ENCODE measurements around the gene SIGLEC11.

Gene SIGLEC11

DNA sequence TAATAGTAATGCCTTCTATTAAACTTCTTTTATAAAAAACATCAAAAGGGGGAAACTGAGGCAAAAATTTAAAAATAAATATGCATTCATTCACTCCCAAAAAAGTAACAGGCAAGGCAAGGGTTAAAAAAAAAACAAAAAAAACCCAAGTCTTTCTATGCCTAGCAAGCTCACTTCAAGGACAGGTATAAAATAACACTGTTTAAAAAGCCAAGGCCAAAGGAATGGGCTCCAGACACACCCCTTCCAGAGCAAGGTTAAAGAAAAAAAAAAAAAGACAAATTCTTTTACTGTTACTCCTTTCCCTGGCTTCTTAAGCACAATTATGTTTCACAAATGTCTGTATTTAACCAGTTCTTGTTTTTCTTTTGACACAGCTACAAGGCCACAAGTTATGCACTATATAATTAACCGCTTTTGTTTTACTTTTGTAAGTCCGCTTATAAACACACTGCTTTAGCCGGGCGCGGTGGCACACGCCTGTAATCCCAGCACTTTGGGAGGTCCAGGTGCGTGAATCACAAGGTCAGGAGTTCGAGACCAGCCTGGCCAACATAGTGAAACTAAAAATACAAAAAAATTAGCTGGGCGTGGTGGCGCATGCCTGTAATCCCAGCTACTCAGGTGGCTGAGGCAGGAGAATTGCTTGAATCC lies 3.6 kb downstream of the SIGLEC11 start:
- no peak for DNase-seq (ENCODE audit: low read depth)
- H3K4me3 ChIP-seq (ENCODE audit: control insufficient read depth, low read depth, low read length) = no peak overlapping the region
- TF ChIP-seq, protein P1, sequence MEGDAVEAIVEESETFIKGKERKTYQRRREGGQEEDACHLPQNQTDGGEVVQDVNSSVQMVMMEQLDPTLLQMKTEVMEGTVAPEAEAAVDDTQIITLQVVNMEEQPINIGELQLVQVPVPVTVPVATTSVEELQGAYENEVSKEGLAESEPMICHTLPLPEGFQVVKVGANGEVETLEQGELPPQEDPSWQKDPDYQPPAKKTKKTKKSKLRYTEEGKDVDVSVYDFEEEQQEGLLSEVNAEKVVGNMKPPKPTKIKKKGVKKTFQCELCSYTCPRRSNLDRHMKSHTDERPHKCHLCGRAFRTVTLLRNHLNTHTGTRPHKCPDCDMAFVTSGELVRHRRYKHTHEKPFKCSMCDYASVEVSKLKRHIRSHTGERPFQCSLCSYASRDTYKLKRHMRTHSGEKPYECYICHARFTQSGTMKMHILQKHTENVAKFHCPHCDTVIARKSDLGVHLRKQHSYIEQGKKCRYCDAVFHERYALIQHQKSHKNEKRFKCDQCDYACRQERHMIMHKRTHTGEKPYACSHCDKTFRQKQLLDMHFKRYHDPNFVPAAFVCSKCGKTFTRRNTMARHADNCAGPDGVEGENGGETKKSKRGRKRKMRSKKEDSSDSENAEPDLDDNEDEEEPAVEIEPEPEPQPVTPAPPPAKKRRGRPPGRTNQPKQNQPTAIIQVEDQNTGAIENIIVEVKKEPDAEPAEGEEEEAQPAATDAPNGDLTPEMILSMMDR (conservative IDR thresholded peaks at IDR 0.05; ENCODE audit: control insufficient read depth, insufficient read depth, low read depth, low read length) = no peak

DNA sequence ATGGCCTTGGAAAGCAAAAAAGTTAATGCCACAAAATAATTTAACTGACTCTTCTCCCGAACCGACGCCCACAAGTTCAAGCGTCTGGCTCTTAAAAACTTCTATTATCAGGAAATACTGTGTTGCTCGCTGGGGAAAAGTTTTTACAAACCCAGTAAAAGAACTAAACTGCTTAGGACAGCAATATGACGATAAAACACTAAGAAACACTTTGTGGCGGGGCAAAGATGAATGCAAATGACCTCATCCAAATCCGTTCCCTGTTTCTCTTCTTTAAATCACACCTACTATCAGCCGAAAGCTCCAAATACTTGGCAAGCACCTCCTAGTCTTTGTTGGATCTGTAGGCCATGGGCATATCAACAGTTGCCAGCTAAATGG lies 4.9 kb downstream of the SIGLEC11 start:
- H3K4me3 ChIP-seq (ENCODE audit: control insufficient read depth, low read depth, low read length) = no peak overlapping the region
- no peak for DNase-seq (ENCODE audit: low read depth)
- TF ChIP-seq, protein P1 (conservative IDR thresholded peaks at IDR 0.05; ENCODE audit: control insufficient read depth, insufficient read depth, low read depth, low read length) = no peak

DNA sequence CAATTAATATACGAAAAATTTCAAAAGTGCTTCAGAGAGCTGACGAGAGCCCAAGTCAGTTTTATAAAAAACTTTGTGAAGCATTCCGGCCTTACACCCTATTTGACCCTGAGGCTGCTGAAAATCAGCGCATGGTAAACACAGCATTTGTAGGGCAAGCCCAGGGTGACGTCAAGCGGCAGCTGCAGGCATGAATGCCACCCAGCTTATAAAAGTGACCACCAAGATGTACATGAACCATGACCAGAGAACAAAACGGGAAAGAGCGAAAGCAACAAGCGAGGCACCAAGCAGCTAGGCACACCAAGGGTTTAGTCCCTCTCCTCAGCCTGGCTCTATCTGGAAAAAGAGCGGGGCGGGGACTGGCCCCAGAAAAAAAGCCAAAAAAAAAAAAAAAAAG lies 6.0 kb downstream of the SIGLEC11 start:
- no peak overlapping the region for H3K4me3 ChIP-seq (ENCODE audit: control insufficient read depth, low read depth, low read length)
- DNase-seq (ENCODE audit: low read depth) = no peak
- TF ChIP-seq, protein P1 (conservative IDR thresholded peaks at IDR 0.05; ENCODE audit: control insufficient read depth, insufficient read depth, low read depth, low read length) = no peak

DNA sequence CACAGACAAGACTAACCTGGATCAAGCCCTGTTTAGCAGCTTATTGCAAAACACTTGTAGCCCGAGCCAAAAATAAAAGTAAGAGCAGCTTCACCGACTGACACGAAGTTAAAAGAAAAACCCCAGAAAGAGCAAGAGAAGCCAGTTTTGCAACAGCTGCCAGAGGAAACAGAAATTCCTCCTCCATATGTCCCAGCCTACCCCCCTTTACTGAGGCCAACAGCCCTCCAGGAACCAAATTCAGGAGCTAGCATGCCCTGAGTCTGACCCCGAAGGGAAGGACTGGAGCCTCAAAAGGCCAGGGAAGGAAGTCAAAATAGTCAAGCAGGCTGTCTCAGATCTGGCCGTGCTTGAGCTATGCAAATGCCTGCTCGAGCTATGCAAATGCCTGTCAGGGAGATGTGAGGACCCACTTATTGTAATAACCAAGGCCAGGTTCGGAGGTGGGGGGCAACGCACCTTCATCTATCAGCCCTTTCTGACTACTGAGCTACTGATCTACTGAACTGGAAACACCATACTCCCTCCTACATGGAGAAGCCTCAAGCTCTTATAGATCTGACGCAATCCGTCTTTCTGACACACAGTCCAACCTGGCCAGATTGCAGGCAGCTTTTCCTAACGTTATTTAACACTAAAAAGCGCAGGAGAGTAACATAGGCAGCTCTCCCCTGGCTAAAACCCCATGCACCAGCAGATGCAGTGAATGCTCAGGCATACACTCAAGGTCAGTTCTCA lies 6.7 kb downstream of the SIGLEC11 start:
- TF ChIP-seq, protein P1 (conservative IDR thresholded peaks at IDR 0.05; ENCODE audit: control insufficient read depth, insufficient read depth, low read depth, low read length) = no peak
- no peak overlapping the region for H3K4me3 ChIP-seq (ENCODE audit: control insufficient read depth, low read depth, low read length)
- peak; percentile 23 for DNase-seq (ENCODE audit: low read depth)

DNA sequence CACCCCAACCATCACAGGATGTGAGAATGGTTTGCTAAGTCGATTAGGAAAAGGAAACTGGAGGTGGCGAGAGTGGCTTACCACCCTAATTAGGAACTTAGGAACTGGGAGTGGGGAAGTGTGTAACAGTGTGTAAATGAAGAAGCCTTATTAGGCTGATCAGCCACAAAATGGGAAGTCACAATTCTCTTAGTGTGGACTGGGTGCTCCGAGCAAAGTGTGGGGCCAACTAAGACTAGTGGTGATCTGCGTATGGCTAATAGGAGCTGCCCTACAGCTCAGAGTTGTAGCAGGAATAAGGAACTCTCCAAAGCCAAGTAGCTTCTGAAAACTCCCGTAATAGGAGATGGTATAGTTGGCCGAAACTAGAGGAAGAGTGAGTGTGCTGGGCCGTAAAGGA lies 7.6 kb downstream of the SIGLEC11 start:
- TF ChIP-seq, protein P1 (conservative IDR thresholded peaks at IDR 0.05; ENCODE audit: control insufficient read depth, insufficient read depth, low read depth, low read length) = no peak
- DNase-seq (ENCODE audit: low read depth) = no peak
- H3K4me3 ChIP-seq (ENCODE audit: control insufficient read depth, low read depth, low read length) = no peak overlapping the region

DNA sequence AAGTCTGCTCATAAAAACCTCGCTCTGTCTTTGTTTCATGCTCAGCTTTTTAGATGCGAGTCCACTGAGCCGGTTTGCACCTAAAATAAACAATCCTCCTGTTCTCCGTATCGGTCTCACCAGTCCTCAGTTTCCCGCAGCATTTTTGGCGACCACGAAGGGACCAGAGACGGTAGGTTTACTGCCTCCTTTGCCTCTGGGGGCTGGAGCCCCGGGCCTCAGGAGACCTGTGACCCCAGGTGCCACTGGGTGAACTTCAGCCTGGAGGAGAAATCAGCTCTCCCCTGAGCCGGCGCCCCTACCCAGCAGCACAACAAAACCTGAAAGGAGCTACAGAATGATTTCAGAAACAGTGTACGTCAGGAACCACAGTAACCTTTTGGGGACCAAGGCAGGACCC lies 8.1 kb downstream of the SIGLEC11 start:
- TF ChIP-seq, protein P1 (conservative IDR thresholded peaks at IDR 0.05; ENCODE audit: control insufficient read depth, insufficient read depth, low read depth, low read length) = no peak
- H3K4me3 ChIP-seq (ENCODE audit: control insufficient read depth, low read depth, low read length) = no peak overlapping the region
- no peak for DNase-seq (ENCODE audit: low read depth)

Measured in fibroblast of mammary gland (primary cell).